H1 (cell line): ENCODE measurements around the gene WLS. TPM values are rescaled to one million over a fixed set of nuclear protein-coding genes. Genes with fewer than 3 reads are reported as not detected.

ENCODE experiments used
- CTCF ChIA-PET: fragments of 300-600 bp; sonication (Branson Sonifier 250); formaldehyde crosslinking; loops from one replicate; lab custom pipeline; 2021; ENCODE audit not compliant: partially characterized antibody; lab: Charles Lee
- POLR2A ChIA-PET: fragments of 300-600 bp; sonication (Branson Sonifier 250); formaldehyde crosslinking; loops from one replicate; lab custom pipeline; 2021; ENCODE audit warnings: inconsistent platforms; ENCODE audit not compliant: partially characterized antibody; lab: Charles Lee
- DNase-seq, 2 experiments: peaks; one replicate each; pipeline versions ENCODE4 v3.0.0 to v3.0.0-alpha.2; 2010 to 2022; ENCODE audit warnings: low spot score in 2 of 2, low read depth in 1 of 2, mixed read lengths in 1 of 2
- FAIRE-seq: peaks from 2 replicates; lab custom pipeline; 2011; peaks lifted over from hg19 to GRCh38; lab: Jason Lieb, UNC
- H2AFZ ChIP-seq: 2 replicates; pipeline ENCODE4 v1.8.1; 2012; ENCODE audit warnings: low read length, inconsistent platforms
- H2AK5ac ChIP-seq: 2 replicates; pipeline ENCODE4 v1.6.1; 2013; ENCODE audit warnings: low read depth, low read length
- H2BK120ac ChIP-seq: replicated peaks from 2 replicates; pipeline ENCODE3; 2013; ENCODE audit warnings: low read depth, low read length, inconsistent platforms
- H2BK12ac ChIP-seq: 2 replicates; pipeline ENCODE4 v1.6.1; 2013; ENCODE audit warnings: low read depth, low read length
- H2BK15ac ChIP-seq: 2 replicates; pipeline ENCODE4 v1.6.1; 2013; ENCODE audit warnings: low read length
- H2BK20ac ChIP-seq: 2 replicates; pipeline ENCODE4 v1.6.1; 2013; ENCODE audit warnings: low read length
- H2BK5ac ChIP-seq: 2 replicates; pipeline ENCODE4 v1.6.1; 2013; ENCODE audit warnings: low read depth, low read length
- H3K14ac ChIP-seq: 2 replicates; pipeline ENCODE4 v1.6.1; 2013; ENCODE audit warnings: inconsistent platforms; ENCODE audit not compliant: insufficient read length
- H3K18ac ChIP-seq: 2 replicates; pipeline ENCODE4 v1.6.1; 2013; ENCODE audit warnings: low read length; ENCODE audit errors: extremely low read depth
- H3K23ac ChIP-seq: 2 replicates; pipeline ENCODE4 v1.6.1; 2013; ENCODE audit warnings: inconsistent platforms; ENCODE audit not compliant: insufficient read length
- H3K23me2 ChIP-seq: 2 replicates; pipeline ENCODE4 v1.6.1; 2013; ENCODE audit warnings: low read depth, low read length
- H3K27ac ChIP-seq: 2 replicates; pipeline ENCODE4 v1.6.1; 2011; ENCODE audit warnings: low read depth, low read length, inconsistent platforms
- H3K27me3 ChIP-seq, 4 experiments: replicated peaks in 1 of 4; 1 replicate in 1 of 4; 2 replicates in 3 of 4; pipeline versions ENCODE4 v1.6.1 to v1.8.1; 2011 to 2013; ENCODE audit warnings: low read length in 3 of 4, mild to moderate bottlenecking in 3 of 4, inconsistent platforms in 2 of 4, mixed read lengths in 2 of 4, moderate library complexity in 1 of 4; ENCODE audit not compliant: control insufficient read depth in 3 of 4, insufficient read depth in 3 of 4; ENCODE audit errors: extremely low read depth in 1 of 4
- H3K36me3 ChIP-seq, 4 experiments: 2 replicates each; pipeline versions ENCODE4 v1.6.1 to v1.8.1; 2011 to 2013; ENCODE audit warnings: mild to moderate bottlenecking in 4 of 4, low read length in 3 of 4, moderate library complexity in 2 of 4, control low read depth in 1 of 4, inconsistent platforms in 1 of 4; ENCODE audit not compliant: insufficient read depth in 4 of 4, control insufficient read depth in 2 of 4
- H3K4ac ChIP-seq: replicated peaks from 2 replicates; pipeline ENCODE3; 2013; ENCODE audit warnings: low read length, low read depth, mixed read lengths, inconsistent platforms; ENCODE audit not compliant: insufficient read length
- H3K4me1 ChIP-seq, 4 experiments: replicated peaks in 1 of 4; 1 replicate in 1 of 4; 2 replicates in 3 of 4; pipeline versions ENCODE4 v1.6.1 to v1.8.1; 2011 to 2013; ENCODE audit warnings: low read length in 3 of 4, inconsistent platforms in 2 of 4, mixed read lengths in 1 of 4; ENCODE audit not compliant: insufficient read depth in 4 of 4, control insufficient read depth in 3 of 4
- H3K4me2 ChIP-seq, 2 experiments: 2 replicates each; pipeline versions ENCODE4 v1.6.1 to v1.8.1; 2011 to 2013; ENCODE audit warnings: low read depth in 2 of 2, low read length in 2 of 2, control low read depth in 1 of 2, inconsistent platforms in 1 of 2, mild to moderate bottlenecking in 1 of 2; ENCODE audit not compliant: insufficient read depth in 1 of 2
- H3K4me3 ChIP-seq, 4 experiments: fragments of 200-600, 300-600 bp in 1 of 4; sonication (generic), shearing (Covaris generic), sonication (Bioruptor Twin) in 1 of 4; 2 replicates each; pipeline versions ENCODE4 v1.5.1 to v1.8.1; 2011 to 2016; ENCODE audit warnings: low read length in 4 of 4, low read depth in 3 of 4, control low read depth in 2 of 4, inconsistent platforms in 2 of 4, mild to moderate bottlenecking in 2 of 4, mixed read lengths in 1 of 4, moderate library complexity in 1 of 4; ENCODE audit not compliant: insufficient read depth in 2 of 4; ENCODE audit errors: extremely low read depth in 1 of 4
- H3K56ac ChIP-seq: replicated peaks from 2 replicates; pipeline ENCODE3; 2013; ENCODE audit warnings: low read depth, mild to moderate bottlenecking, mixed read lengths, low read length, inconsistent platforms; ENCODE audit not compliant: insufficient read length
- H3K79me1 ChIP-seq: 2 replicates; pipeline ENCODE4 v1.6.1; 2013; ENCODE audit warnings: low read depth, low read length, control low read depth
- H3K79me2 ChIP-seq, 2 experiments: 2 replicates each; pipeline versions ENCODE4 v1.6.1 to v1.8.1; 2012 to 2013; ENCODE audit warnings: low read length in 2 of 2, mild to moderate bottlenecking in 2 of 2, inconsistent platforms in 1 of 2; ENCODE audit not compliant: insufficient read depth in 2 of 2, control insufficient read depth in 1 of 2
- H3K9ac ChIP-seq, 4 experiments: replicated peaks in 1 of 4; 1 replicate in 1 of 4; 2 replicates in 3 of 4; pipeline versions ENCODE4 v1.6.1 to v1.8.1; 2011 to 2013; ENCODE audit warnings: low read depth in 3 of 4, low read length in 3 of 4, control low read depth in 2 of 4, mild to moderate bottlenecking in 2 of 4, moderate library complexity in 2 of 4, inconsistent platforms in 1 of 4; ENCODE audit errors: extremely low read depth in 1 of 4
- H3K9me3 ChIP-seq, 2 experiments: 2 replicates each; pipeline versions ENCODE4 v1.6.1 to v1.8.1; 2012 to 2013; ENCODE audit warnings: mild to moderate bottlenecking in 2 of 2, moderate library complexity in 2 of 2, control low read depth in 1 of 2, inconsistent platforms in 1 of 2, low read depth in 1 of 2, low read length in 1 of 2, mixed read lengths in 1 of 2; ENCODE audit not compliant: insufficient read depth in 2 of 2
- H4K20me1 ChIP-seq, 2 experiments: replicated peaks in 1 of 2; 2 replicates each; pipeline versions ENCODE3 to v1.8.1; 2011 to 2013; ENCODE audit warnings: inconsistent platforms in 2 of 2, low read length in 2 of 2, mild to moderate bottlenecking in 1 of 2; ENCODE audit not compliant: insufficient read depth in 2 of 2, control insufficient read depth in 1 of 2
- H4K5ac ChIP-seq: 2 replicates; pipeline ENCODE4 v1.6.1; 2013; ENCODE audit warnings: low read length, low read depth, mixed read lengths, inconsistent platforms; ENCODE audit not compliant: insufficient read length
- H4K8ac ChIP-seq: 2 replicates; pipeline ENCODE4 v1.8.0; 2013; ENCODE audit warnings: mild to moderate bottlenecking, moderate library complexity, low read length, inconsistent platforms; ENCODE audit not compliant: insufficient read depth; ENCODE audit errors: extremely low read depth
- H4K91ac ChIP-seq: replicated peaks from 2 replicates; pipeline ENCODE3; 2013; ENCODE audit warnings: low read length, mixed read lengths, inconsistent platforms; ENCODE audit not compliant: insufficient read length
- ASH2L ChIP-seq: fragments of 200-600, 300-600 bp; sonication (generic); IDR thresholded peaks from one replicate; pipeline ENCODE4 v1.7.1; 2017; ENCODE audit warnings: low read length
- GTF2F1 ChIP-seq: IDR thresholded peaks from 2 replicates; pipeline ENCODE4 v1.6.1; 2012; ENCODE audit warnings: low read depth, low read length, improper control_type of control experiment, borderline replicate concordance
- RFX5 ChIP-seq: IDR thresholded peaks from 2 replicates; pipeline ENCODE4 v1.6.1; 2011; ENCODE audit warnings: low read depth, low read length, improper control_type of control experiment, borderline replicate concordance
- RXRA ChIP-seq: IDR thresholded peaks from 2 replicates; pipeline ENCODE4 v1.6.1; 2011; ENCODE audit warnings: low read depth, mild to moderate bottlenecking, low read length, moderate library complexity; ENCODE audit not compliant: insufficient read depth
- TBP ChIP-seq: IDR thresholded peaks from 2 replicates; pipeline ENCODE4 v1.6.1; 2011; ENCODE audit warnings: low read depth, low read length, improper control_type of control experiment
- WGBS, 2 experiments: shearing (Covaris generic) in 1 of 2; methylation state at CpG; one replicate each; pipeline versions ENCODE4 v1.1.6 to v1.1.7; 2013 to 2015; ENCODE audit warnings: low lambda C conversion rate in 2 of 2, mixed read lengths in 2 of 2, inconsistent platforms in 1 of 2, low coverage in 1 of 2, missing lambda C conversion rate in 1 of 2; ENCODE audit not compliant: insufficient replicate concordance in 2 of 2, insufficient coverage in 1 of 2, insufficient read length in 1 of 2; ENCODE audit errors: extremely low coverage in 1 of 2, missing lambda C conversion rate in 1 of 2; 5-methylcytosine and 5-hydroxymethylcytosine counted together
- polyA plus RNA-seq, 7 experiments: library from polyadenylated mRNA; depleted of rRNA in 3 of 7; stranded (reverse) in 5 of 7; unstranded in 2 of 7; fragments of >200 nt in 5 of 7; fragments of 200-250 nt in 2 of 7; gene quantifications; 1 replicate in 5 of 7; 2 replicates in 1 of 7; 4 replicates in 1 of 7; pipeline versions ENCODE4 v1.2.1 to v1.2.3, GENCODE V29; 2011 to 2013; ENCODE audit warnings: missing spikeins in 2 of 7, mixed read lengths in 2 of 7
- total RNA-seq: library from RNA; stranded (reverse); fragmentation: NEBNext Ultra II Directional; extraction: Animal tissue kit (Norgen Biotek cat#: 25700); gene quantifications from 2 replicates; pipeline ENCODE4 v1.2.1, GENCODE V29; 2021

Gene WLS
- total and polyA plus RNA-seq, 2 of the 8 experiments (the other 6 are each of a cell fraction or from before 2014, with no cell fraction given) = 1.2 to 2.7 TPM

DNA sequence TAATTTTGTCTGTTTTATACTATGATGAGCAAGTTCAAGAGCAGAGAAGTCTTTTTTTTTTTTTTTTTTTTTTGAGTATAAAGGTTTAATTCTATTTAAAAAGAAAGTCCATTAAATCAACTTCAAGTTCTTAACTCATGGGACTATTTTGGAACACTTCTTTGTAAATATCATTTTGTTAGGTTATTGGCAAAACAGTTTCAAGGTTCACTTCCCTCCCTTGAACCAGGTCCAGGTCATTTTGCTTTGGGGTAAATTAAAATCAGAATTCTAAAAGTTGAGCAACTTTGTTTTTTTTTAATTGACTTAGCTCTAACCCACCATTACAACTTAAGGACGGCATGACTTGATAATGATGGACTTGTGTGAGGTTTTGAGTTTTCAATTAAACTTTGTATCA is 72.3 kb downstream of the WLS start:
- no peak overlapping the region for H3K27ac ChIP-seq
- H3K56ac ChIP-seq = no peak overlapping the region
- no peak overlapping the region for H3K4me2 ChIP-seq
- FAIRE-seq = no peak
- H3K9me3 ChIP-seq = no peaks in the 10 kb centered on the region
- H3K36me3 ChIP-seq = no peaks in the 10 kb centered on the region
- no peak overlapping the region for H4K5ac ChIP-seq
- no peak overlapping the region for H3K23ac ChIP-seq
- no peak overlapping the region for H3K14ac ChIP-seq
- no peak overlapping the region for H3K9ac ChIP-seq
- H3K18ac ChIP-seq = no peak overlapping the region
- DNase-seq = no peak
- no peak overlapping the region for H2BK15ac ChIP-seq
- no peaks in the 10 kb centered on the region for H3K23me2 ChIP-seq
- no peaks in the 10 kb centered on the region for H3K79me2 ChIP-seq
- no peaks in the 10 kb centered on the region for H3K4me1 ChIP-seq
- no peak overlapping the region for H3K4ac ChIP-seq
- no peak overlapping the region for H3K4me3 ChIP-seq
- no peak overlapping the region for H2BK120ac ChIP-seq
- no peaks in the 10 kb centered on the region for H3K27me3 ChIP-seq
- no peak overlapping the region for H2BK12ac ChIP-seq
- H2BK5ac ChIP-seq = no peak overlapping the region
- H4K91ac ChIP-seq = no peak overlapping the region
- H4K20me1 ChIP-seq = no peaks in the 10 kb centered on the region
- 82% methylated on average over 1 of the region's 1 CpG; no CpG with 5 or more reads in 1 of the 2 experiments for WGBS, 2 experiments
- H4K8ac ChIP-seq = no peak overlapping the region
- ChIA-PET POLR2A (no interaction called here), CTCF (interaction anchor here (1.1 kb wide), 1 partner anchor 45 kb away, joined by 3 read pairs; no protein-coding TSS in a partner anchor)
- TF ChIP-seq RFX5 (no peak), GTF2F1 (no peak), RXRA (no peak), TBP (no peak), ASH2L (no peak)
- no peak overlapping the region for H2BK20ac ChIP-seq
- no peak overlapping the region for H2AK5ac ChIP-seq
- H2AFZ ChIP-seq = no peak overlapping the region
- no peaks in the 10 kb centered on the region for H3K79me1 ChIP-seq
